NCI-H2107 treated with DMSO at 0.1 percent for 48 hours (cell line): ENCODE results near the gene SARDH.
"Not testable (repeated sequence)": the region's sequence is repeated elsewhere in the genome, so short reads cannot be mapped to it uniquely, and the experiment has no call there.

ENCODE experiments used
- DNase-seq: peaks from one replicate; lab custom pipeline; 2025; ENCODE audit not compliant: unreplicated experiment; lab: John Stamatoyannopoulos, UW

Gene SARDH

DNA sequence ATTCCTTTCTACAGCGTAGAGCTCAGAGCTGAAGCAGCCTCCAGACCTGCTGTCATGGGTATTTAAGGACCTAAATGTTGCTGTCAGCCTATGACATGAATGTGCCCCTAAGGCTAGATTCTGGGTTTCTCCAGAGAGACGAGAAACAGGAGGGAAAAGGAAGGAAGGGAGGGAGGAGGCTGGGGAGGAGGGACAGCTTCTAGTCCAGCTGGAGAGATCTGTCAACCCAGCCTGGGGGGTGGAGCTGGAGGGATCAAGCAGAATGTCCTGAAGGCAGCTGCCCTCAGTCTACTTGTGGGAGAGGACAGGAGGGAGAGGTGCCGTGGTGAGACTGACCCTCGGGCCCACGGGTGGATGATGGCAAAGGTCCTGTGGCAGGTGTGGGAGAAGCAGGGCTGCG lies 103.1 kb downstream of the SARDH start:
- DNase-seq: no peak

DNA sequence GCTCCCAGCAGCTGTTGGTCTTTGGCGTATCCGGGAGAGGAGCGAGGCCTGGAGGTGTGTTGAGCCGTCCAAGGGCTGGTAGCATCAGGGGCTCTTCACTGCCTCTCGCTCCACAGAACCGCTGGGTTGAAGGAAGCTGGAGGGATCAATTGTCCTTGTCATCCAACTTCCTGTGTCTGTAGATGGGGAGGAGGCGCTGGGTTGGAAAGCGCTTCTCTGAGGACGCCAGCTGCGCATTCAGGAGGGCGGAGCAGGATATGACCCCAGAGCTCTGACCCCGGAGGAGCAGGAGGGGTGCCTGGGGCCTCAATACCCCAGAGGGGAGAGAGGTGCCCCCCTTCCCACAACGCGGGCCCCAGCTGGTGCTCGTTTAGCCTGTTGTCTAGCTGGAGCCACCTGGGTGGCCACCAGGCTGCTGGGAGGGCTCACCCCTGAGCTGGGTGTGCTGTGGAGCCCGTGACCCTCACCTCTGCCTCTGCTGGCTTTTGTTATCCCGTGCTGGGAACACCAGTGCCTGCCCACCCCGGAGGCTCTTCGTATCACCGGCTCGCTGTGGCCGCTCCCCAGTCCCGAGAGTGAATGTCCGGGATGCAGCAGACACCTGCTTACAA lies 104.0 kb downstream of the SARDH start:
- DNase-seq: peak; percentile 85

DNA sequence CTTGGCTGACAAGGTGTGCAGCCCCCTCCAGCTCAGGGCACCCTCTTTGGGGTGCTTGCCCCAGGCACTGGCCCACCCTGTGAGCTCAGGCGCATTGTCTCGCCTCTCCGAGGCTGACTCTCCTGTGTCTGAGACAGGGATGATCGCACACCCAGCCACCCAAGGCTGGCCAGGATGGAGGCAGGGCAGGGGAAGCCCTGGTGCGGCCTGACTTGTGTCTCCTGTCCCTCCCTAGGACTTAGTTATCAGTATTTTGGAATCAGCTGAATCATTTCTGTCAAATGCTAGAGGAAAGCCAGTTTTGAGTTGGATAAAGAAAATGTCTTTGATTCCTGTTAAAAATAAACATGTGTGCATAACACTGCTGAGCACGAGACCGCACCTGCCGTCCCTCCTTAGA lies 104.5 kb downstream of the SARDH start:
- no peak for DNase-seq

DNA sequence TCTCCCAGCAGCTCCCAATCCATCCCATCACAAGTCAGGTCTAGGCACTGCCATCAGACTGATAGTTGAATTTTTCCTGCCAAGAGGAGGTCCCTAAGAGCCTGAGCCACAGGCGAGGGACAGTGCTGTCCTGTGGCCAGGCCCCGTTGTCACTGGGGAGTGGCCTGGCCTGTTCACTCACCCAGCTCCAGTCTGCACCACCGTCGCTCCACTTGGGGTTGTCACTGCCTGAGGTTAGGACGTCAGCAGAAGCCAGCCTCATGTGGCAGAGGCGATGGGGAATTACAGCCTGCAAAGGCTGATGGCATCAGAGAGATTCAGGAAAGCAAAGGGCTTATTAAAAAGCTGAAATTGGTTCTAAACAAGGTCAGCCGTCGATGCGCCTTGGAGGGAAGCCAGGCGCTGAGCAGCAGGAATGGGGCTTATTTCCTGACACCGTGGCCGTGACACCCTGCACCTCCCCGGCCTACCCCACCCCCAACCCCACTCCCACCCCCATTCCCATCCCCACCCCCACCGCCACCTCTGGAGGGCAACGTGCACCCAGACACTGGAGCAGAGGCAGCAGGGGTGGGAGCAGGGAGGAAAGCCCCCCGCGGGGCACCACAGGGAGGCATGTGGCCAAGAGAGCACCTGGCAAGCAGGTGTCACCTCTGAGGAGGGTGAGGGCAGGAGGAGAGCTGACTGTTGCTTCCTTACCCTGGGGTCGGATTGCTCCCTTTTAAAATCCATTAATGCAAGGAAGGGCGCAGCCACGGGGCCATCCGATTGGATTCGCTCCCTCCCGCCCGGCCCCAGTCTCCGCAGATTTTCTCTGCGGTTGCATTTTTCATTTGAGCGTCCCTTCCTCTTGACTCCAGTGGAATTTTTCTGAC lies 105.1 kb downstream of the SARDH start:
- peak; percentile 90 for DNase-seq

DNA sequence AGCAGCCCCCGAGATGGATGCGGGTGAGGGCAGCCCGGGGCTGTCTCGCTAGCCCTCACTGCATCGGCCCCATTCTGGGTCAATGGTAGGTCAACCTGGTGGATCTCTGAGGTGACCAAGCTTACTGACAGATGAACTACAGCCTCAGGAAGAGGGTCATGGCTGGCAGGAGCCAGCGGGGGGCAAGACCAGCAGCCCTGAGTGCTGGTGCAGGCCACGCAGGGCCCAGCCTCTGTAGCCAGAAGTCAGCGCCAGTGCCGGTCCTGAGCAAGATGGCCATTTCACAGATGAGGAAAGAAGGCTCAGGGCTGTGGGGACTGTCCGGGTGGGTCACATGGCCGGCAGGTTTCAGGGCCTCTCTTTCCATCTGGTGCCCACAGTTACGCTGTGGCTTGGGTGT lies 107.0 kb downstream of the SARDH start:
- DNase-seq: no peak

DNA sequence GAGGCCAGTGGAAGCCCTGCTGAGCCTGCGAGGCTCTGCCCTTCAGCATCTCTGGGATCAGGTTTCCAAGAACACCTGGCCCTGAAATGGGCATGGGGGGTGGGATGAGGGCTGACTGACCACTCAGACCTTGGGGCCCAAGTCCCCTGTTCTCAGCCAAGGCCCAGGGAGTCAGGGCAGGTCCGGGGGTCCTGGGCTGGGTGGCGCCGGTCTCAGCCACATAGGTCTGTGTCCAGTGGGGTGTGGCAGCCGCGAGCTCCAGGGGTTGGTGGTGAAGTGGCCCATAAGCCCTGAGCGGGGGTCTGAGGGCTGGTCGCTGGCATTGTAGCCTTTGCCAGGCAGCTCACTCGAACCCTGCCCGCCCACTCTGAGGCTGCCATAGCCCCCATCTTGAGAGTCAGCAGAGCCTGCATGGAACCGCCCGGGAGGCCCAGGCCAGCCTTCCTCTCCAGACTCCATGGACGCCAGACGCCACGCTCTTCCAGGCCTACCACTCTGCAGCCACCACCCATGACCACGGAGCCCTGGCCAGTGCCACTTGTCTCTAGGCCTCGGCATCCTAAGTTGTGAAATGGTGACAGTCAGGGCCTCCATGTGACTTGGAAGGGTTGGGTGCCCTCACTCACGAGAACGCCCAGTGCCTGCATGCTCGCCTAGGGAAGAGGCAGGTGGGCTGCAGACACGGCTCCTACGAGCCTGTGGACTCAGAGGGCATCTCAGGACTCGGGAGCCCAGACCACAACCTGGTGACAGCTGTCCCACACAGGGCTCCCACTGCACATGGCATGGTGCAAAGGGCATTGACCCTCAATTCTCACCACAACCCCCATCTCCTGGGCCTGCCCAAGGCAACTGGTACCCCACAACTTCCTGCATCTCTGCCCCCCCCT lies 108.7 kb downstream of the SARDH start:
- DNase-seq: no peak

DNA sequence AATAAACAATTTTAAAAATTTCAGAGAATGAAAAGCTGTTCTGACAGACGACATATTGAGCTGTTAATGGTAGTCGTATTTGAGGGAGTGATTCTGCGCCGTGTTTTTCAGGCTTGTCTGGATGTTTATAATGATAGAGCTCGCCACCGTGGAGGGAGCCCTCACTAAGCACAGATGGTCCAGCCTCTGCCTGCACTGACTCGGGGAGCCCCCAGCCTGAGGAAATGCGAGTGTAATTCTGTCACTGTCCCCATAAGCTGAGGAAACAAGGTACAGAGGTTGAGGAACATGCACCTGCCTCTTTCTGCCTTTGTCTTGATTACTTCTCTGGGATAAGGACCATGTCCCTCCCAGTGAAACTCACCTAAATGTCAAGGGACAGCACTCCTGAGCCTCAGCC lies 109.4 kb downstream of the SARDH start:
- DNase-seq: no peak

DNA sequence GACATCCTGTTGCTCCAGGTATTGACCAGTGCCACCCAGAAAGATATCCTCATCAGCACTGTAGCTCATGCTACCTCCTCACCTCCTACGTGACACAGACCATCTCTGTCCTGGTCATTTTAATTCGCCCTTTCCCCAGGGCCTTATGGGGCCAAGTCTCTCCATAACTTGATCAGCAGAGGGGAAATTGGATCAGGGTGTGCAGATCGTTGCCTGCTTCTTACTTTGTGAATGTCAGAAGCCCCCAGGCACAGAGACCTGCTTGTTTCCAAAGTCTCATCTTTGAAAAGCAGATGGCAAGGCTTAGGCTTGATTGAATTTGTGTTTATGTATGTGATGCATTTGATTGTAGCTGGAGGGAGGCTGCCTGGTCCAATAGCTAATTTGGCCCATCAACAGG lies 110.8 kb downstream of the SARDH start:
- DNase-seq: no peak

DNA sequence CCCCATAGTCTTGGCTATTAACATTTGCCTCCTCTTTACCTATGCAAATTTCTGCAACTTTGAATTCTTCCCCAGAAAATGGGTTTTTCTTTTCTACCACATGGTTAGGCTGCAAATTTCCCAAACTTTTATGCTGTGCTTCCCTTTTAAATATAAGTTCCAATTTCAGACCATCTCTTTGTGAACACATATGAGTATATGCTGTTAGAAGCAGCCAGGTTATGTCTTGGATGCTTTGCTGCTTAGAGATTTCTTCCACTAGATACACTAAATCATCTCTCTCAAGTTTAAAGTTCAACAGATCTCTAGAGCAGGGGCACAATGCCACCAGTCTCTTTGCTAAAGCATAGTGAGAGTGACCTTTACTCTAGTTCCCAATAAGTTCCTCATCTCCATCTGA lies 112.1 kb downstream of the SARDH start:
- DNase-seq: not testable (repeated sequence)

DNA sequence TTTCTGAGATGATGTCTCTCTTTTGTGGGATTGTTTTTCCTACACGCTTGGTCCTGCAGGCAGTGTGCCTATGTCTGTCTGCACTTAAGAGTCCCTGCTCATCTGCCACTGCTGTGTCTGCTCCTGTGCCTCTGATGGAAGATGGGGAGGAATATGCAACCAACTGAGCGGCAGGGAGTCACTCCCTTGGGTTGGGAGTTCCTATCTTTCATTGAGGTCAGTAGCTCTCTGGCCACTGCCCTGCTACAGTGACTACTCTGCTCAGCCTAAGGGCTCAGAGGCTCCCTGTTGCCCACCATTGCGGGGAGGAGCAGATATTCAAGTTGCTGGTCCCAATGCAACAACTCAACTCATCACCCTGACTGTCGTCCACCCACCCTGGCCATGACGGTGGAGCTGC lies 115.6 kb downstream of the SARDH start:
- no peak for DNase-seq

DNA sequence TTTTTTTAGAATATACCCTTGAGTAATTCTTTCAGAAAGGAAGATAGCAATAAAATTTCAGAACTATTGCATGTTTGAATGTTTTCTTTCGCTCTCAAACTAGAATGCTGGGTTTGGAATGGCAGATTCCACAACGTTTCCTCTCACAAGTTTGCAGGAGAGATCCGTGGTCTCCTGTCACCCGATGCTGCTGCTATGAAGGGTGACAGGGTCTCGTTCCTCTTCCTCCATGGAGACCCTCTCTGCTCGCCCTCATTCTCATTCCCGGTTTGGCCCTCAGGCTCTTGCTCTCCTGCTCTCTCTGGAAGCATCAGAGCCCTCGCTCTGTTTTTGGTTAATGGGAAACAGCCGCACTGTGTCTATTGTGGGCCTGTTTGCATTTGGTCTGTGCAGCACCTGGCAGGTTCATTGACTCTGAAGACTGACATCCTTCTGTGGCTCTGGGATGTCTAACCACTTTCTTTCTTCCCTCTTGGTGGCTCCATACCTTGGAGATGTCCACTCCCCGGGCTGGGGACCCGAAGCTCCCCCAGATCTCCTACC lies 116.4 kb downstream of the SARDH start:
- no peak for DNase-seq

DNA sequence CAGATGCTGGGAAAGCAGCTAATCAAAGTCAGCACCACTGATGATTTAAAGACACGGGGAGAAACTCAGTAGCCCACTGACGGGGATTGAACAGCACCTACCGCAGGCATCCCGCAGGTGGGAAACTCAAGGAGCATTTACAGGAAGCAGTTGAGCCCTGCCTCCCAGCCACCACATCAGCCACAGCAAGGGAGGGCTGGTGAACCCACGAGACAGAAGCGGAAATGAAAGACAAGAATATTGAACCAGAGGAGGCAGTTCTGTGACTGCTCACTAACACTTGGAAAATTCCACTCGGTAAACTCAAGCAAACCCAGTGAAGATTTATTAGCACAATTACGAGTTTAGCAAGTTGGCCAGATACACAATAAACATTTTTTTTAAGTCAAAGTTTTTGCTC lies 118.4 kb downstream of the SARDH start:
- DNase-seq: peak; percentile 78

DNA sequence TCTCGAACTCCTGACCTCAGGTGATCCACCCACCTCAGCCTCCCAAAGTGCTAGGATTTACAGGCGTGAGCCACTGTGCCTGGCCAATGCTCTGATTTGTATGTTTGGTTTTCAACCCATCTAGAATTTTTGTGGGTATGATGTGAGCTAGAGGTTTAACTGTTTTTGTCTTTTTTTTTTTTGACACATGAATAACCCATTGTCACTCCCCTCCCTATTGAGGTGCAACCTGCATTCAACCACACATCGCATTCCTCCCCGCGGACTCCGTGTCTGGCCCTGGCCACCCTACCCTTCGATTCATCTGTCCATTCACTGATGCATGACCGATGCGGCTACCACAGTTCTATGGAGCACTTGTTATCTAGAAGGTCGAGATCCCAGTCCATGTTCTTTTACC lies 119.4 kb downstream of the SARDH start:
- no peak for DNase-seq

DNA sequence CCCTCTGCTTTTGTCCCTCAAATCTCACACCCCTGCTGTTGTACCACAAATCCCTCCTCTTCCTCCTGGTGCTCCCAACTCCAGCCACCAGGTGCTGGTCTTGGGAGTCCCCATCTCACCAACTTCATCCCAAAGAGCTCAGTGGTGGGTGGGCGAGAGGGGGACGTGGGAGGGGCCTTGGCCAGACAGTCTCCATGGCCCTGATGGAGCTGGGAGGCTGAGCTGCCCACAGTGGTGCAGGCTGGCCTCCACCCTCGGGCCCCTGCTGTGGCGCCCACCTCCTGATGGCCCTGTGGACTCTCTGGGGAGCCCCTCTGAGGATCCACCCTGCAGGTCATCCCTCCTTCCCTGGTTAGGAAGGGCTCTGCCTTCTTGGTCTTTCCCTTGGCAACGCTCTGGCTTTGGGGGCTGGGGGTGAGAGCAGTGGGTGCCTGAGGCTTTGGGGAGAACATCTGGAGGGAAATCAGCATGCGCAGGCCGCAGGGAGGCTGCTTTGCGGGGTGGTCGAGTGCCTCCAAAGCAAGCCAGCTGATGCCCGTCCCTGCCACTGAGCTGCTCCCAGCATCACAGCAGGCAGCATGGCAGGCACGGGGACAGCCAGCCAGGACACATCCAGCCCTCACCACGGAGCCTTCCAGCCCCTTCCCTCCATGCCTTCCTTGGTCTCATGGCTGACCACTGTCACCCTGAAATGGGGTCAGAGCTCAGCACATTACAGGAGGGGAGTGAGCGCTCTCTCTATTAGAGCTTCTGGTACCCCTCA lies 121.3 kb downstream of the SARDH start:
- no peak for DNase-seq

DNA sequence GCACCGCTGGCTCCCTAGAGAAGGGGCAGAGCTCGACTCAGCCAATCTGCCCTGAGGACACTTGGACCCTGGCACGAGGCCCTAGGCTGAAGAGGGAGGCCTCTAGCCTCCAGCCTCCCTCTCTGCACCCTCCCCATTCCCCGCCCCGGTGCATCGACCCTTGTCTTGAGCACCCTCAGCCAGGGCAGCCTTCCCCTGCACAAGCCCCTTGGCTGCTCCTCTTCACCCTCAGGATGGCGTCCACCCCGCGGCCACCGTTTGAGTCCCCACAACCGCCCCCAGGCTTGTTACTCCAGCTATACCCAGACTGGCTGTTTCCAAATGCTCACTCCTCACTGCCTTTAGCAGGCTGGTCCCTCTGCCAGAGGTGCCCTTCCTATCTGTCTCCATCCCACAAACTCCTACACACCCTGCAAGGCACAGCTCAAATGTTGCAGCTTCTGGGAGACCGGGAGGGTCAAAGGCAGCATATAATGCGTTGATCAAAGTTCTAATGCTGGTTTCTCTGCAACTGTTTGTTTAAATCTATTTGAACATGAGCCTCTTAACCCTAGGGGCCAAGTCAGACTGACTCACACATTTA lies 122.5 kb downstream of the SARDH start:
- no peak for DNase-seq

DNA sequence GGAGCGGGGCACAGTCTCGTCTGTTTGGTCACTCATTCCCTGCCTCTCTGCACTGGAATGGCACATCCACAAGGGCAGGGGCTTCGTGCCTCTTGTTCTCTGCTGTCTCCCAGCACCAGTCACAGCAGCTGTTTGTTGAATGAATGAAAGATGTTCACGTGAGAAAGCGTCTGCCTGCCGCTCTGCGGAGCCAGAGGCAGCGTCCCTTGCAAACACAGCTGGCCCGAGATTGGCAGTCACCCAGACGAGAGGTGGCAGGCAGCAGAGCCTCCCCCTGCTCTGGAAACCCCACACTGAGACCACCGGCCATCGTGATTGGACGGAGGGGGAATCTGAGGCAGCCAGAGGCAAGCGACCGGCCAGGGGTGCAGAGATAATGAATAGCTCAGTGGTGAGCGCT lies 123.0 kb downstream of the SARDH start:
- no peak for DNase-seq

DNA sequence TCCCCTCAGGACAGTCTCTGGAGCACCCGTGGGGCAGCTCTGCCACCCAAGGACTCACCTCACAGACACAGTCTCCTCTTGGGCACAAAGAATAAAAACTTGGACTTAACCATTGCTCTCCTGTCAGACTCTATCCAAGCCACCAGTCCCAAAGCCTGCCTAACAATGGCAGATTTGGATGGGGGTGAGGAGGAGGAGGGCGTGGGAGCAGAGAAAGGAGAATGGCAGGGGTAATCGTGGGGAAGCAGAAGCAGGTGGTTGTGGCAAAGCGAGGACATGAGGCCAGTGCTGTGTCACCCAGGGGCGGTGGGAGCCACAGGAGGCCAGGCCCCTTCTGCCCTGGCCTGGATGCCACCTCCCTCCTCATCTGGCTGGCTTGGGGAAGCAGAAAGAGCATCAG lies 123.5 kb downstream of the SARDH start:
- DNase-seq: no peak

DNA sequence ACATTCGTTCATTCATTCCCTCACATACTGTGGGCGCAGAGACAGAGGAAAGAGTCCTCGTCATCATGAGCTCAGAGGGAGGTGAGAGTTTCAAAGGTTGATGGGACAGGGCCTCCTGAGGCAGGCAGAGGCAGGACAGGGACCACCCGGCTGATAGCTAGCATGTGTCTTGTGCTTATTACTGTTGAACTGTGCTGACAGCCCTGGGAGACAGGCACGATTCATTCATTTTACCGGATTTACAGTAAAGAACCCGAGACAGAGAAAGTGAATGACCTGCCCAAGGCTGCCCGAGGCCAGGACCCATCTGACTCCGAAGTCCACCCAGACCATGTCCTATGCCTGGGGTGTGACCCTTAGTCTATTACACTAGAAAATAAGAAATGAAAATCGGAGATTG lies 124.1 kb downstream of the SARDH start:
- no peak for DNase-seq
